ENCODE results near the gene CCNF.

The CCNF gene

DNA sequence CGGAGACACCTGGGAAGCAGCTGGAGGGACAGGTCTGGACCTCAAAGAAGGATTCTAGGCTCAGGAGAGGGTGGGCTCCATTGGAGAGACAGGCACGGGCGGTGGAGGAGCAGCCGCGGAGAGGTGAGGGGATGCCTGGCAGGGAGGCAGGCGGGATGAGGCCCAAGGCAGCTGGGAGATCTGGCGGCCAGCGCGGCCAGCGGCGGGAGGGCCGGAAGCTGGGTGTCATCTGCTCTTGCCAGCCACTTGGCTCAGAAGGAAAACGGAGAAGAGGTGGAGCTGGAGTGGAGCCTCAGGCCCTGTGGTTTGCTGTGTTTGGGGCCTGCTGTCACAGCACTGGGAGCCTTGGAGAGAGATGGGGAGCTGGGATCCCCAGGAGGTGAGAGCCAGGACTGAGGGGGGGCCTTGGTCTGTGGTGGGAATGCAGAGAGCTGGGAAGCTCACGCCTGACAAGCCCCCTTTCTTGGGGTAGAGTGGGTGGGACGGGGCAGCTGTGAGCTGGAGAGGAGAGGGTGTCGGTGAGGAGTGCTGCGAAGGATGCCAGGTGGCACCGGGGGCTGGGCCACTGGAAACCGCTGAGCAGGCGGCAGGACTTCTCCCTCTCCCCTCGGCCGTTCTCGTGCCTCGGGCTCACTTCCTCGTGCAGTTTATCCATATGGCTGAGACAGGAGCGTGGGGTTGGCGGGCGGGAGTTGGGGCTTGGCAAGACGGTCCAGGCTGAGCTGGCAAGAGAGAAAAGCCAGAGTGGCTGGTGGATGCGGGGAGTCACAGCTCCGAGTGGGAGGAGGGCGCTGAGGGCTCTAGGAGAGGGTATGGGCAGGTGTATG, 53.7 kb downstream of the CCNF start:
- TF ChIP-seq POLR2AphosphoS5 (IDR thresholded peaks at IDR 0.05; ENCODE audit: low read depth, low read length) (no peak), TAF1 (IDR thresholded peaks at IDR 0.05; ENCODE audit: borderline replicate concordance, insufficient read depth, low read length) (no peak), SIN3A (IDR thresholded peaks at IDR 0.05; ENCODE audit: borderline replicate concordance, insufficient read depth, low read length) (no peak), FOXP2 (optimal IDR thresholded peaks at IDR 0.05; ENCODE audit: borderline replicate concordance, extremely low read depth, extremely low read length, insufficient read depth) (no peak)
- TF ChIP-seq, protein P1, sequence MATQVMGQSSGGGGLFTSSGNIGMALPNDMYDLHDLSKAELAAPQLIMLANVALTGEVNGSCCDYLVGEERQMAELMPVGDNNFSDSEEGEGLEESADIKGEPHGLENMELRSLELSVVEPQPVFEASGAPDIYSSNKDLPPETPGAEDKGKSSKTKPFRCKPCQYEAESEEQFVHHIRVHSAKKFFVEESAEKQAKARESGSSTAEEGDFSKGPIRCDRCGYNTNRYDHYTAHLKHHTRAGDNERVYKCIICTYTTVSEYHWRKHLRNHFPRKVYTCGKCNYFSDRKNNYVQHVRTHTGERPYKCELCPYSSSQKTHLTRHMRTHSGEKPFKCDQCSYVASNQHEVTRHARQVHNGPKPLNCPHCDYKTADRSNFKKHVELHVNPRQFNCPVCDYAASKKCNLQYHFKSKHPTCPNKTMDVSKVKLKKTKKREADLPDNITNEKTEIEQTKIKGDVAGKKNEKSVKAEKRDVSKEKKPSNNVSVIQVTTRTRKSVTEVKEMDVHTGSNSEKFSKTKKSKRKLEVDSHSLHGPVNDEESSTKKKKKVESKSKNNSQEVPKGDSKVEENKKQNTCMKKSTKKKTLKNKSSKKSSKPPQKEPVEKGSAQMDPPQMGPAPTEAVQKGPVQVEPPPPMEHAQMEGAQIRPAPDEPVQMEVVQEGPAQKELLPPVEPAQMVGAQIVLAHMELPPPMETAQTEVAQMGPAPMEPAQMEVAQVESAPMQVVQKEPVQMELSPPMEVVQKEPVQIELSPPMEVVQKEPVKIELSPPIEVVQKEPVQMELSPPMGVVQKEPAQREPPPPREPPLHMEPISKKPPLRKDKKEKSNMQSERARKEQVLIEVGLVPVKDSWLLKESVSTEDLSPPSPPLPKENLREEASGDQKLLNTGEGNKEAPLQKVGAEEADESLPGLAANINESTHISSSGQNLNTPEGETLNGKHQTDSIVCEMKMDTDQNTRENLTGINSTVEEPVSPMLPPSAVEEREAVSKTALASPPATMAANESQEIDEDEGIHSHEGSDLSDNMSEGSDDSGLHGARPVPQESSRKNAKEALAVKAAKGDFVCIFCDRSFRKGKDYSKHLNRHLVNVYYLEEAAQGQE (IDR thresholded peaks at IDR 0.05; ENCODE audit: insufficient read depth in 1 of 2, low read depth in 2 of 2, low read length in 2 of 2) = no peak

DNA sequence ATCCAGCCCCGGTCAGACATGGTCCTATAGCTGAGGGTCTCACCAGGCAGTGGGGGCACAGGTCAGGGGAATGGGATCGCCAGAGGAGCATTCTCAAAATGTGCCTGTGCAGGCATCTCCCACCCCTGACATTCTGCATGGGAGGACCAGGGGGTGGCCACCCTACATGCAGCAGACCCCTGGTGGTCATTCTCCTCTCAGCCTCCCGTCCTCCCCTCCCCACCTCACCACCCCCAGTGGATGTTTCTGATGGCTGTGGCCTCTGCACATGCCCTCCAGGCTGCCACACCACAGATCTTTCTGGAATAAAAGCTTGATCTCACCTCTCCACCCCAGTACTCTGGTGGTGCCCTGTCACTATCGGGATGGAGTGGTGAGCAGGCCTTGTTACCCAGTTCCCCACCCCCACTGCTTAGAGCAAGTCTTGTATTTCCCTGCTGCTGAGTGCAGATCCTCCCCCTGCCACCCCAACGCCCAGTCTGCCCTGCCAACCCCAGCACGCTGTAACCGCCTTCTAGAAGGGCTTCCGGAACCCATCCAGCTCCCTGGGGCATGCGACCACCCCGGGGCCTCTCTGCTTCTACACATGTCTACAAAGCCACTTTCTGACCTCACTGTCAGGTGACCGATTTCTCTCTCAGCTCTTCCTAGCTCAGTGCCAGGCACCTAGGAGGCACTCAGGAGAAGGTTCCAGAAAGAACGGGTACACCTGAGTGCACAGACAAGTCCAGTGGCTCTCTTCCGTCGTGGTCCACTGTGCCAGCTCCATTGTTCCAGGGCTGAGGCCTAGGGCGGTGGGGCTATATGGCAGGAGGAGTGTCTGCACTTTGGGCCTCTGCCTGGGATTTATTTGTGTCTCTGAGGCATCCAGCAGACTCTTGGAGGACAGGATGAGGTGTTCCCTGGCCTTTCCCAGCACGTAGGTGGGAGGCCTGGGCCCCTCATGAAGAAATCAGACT, 55.0 kb downstream of the CCNF start:
- TF ChIP-seq FOXP2 (optimal IDR thresholded peaks at IDR 0.05; ENCODE audit: borderline replicate concordance, extremely low read depth, extremely low read length, insufficient read depth) (no peak), SIN3A (IDR thresholded peaks at IDR 0.05; ENCODE audit: borderline replicate concordance, insufficient read depth, low read length) (no peak), POLR2AphosphoS5 (IDR thresholded peaks at IDR 0.05; ENCODE audit: low read depth, low read length) (no peak), TAF1 (IDR thresholded peaks at IDR 0.05; ENCODE audit: borderline replicate concordance, insufficient read depth, low read length) (no peak)
- TF ChIP-seq, protein P1 (IDR thresholded peaks at IDR 0.05; ENCODE audit: insufficient read depth in 1 of 2, low read depth in 2 of 2, low read length in 2 of 2) = no peak

DNA sequence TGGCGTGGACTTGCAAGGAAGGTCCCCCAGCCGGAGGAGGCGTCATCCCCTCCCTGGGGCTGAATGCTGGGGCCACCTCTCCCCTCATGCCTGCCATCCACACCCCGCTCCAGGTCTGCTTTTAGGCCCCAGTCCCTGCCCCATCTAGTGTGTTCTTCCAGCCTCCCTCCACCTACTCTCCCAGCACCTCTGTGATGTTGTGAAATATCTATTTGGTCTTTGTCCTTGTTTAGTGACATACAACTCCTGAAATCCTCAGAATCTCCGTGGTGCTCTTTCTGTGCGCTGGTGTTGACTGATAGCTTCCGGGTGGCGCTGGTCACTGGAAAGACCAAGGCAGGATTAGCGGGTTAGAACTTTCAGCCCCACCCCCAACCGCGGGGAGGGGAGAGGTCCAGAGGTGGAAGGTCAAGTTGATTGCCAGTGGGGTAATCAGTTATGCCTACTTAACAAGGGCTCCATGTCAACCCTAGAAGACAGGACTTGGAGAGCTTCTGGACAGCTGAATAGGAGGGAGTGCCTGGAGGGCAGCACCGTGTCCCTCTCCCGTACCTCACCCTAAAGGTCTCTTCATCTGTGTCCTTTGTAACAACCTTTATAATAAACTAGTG, 55.8 kb downstream of the CCNF start:
- TF ChIP-seq POLR2AphosphoS5 (IDR thresholded peaks at IDR 0.05; ENCODE audit: low read depth, low read length) (no peak), SIN3A (IDR thresholded peaks at IDR 0.05; ENCODE audit: borderline replicate concordance, insufficient read depth, low read length) (no peak)
- TF ChIP-seq, protein P1 (IDR thresholded peaks at IDR 0.05; ENCODE audit: insufficient read depth in 1 of 2, low read depth in 2 of 2, low read length in 2 of 2) = no peak

DNA sequence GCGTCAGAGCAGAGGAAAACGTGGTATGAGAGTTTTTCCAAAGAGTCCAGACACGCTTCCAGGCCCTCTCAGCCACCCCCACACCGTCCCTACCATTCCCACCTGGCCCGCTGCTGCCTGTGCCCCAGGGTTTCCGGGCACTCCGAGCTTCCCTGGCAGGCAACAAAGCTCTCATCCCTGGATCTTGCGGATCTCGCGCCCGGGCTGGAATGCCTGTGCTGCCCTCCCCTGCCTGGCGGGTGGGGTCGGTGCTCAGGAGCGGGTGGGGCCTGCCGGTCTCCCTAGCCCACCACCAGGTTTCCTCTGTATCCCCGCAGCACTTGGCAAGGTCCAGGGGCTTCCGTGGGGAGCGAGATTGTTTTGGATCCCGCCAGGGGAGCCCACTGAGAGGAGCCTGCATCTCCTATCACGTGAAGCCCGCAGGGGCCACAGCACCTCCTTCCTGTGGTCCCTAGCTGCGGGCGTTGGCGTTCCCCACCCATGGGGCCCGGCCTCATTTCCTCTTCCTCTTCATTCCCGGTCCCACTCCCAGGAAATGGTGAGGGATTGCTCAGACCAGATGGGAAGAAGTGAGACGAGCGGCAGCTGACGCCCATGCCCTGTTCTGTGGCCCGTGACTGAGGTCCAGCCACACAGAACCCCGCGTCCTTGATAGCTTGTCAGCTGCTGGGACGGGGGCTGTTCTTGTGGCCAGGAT, 56.7 kb downstream of the CCNF start:
- TF ChIP-seq FOXP2 (optimal IDR thresholded peaks at IDR 0.05; ENCODE audit: borderline replicate concordance, extremely low read depth, extremely low read length, insufficient read depth) = no peak
- TF ChIP-seq POLR2AphosphoS5 (IDR thresholded peaks at IDR 0.05; ENCODE audit: low read depth, low read length) = no peak
- TF ChIP-seq, protein P1 (IDR thresholded peaks at IDR 0.05; ENCODE audit: insufficient read depth in 1 of 2, low read depth in 2 of 2, low read length in 2 of 2) = no peak
- no peak for TF ChIP-seq SIN3A (IDR thresholded peaks at IDR 0.05; ENCODE audit: borderline replicate concordance, insufficient read depth, low read length)
- no peak for TF ChIP-seq TAF1 (IDR thresholded peaks at IDR 0.05; ENCODE audit: borderline replicate concordance, insufficient read depth, low read length)

Measured in PFSK-1 (cell line).